HG02852 (cell line): ENCODE results near the gene NGLY1.

Source experiments
- ATAC-seq: cut with Tn5 transposase; IDR thresholded peaks from one replicate; pipeline ENCODE4 v1.9.1; 2021; ENCODE audit warnings: mild to moderate bottlenecking, moderate library complexity; ENCODE audit not compliant: unreplicated experiment

Gene NGLY1

DNA sequence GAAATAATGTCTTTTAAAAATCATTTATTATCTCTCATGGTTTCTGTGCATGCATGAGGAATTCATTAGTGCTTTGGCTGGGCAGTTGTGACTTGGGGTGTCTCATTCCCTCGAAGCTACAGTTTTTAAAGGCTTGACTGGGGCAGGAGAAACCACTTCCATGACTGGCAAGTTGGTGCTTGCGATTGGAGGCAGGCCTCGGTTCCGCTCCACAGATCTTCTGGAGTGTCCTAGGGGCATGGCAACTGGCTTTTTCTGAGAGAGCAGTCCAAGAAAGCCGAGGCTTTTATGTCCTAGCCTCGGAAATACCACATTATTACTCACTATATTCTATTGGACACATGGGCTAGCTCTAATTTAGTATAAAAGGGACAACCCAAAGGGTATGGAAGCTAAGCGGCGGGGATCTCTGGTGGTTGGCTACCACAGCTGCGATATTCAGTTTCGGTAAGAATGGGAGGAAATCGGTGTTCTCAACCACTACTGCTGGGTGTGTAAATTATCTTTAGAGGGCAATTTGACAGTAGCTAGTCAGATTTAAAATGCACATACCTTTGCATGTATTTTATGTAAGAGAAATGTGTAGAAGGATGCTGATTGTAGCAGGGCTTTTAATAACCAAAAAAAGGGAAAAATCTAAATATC lies 69.8 kb downstream of the NGLY1 start:
- no peak for ATAC-seq

DNA sequence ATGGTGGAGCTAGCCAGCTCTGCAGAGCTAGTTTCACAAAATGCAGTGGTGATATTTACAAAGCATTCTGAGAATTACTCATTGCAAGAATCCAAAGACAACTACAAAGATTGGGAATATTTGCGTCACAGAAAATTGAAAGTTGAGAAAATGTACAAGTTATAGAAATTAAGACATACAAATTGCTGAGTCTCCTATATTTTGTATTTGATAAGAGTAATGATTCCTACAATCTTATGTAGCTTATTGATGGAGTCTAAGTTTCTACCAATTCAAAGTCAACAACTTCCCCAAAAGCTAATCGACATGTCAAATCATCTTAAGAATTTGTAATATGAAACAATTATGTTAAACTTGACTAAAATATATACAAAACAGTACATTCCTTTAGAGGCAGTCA lies 72.2 kb downstream of the NGLY1 start:
- no peak for ATAC-seq

DNA sequence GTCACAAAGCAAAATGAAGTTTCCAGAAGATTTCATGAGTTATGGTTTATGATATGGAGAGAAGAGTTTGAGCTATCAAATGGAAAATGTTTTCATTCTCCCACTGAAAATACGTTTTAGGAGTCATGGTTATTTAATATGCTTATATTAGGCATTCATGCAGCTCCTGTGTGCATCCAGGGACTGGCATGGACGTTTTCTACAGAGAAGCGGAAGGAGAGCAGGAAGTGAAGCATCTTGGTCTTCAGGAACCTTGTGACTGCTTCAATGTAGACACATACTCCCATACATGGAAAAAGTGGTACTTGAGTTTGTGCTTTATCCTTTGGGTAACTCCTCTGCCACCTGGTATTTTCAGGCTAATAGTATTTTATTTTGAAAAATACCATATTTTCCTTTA lies 75.2 kb downstream of the NGLY1 start:
- ATAC-seq, result no peak

DNA sequence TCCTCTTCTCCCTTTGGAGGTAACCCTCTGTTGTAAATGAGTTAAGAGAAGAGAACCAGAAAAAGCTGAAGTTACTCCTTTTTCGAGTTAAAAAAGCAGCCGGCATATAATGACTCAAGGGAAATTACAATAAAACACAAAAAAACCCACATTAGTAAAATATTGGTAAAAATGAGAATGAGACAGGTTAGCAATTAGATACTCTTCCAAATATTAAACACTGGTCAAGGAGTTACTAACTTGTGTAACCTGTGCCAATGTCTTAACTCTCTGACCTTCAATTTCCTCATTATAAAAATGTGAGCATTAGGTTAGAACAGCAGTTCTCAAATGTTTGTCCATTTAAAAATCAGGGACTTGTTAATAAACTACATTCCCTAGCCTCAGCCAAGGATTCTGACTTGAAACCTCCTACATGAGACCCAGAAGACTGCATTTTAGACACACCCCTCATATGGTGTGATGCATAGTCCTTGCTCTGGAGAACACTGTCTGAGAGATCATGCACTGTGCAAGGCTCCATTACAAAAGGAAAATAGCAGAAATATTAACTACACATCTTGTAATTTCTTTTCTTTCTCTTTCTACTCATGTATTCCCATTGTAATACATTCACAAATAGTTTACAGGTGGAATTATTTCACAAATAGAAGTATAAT lies 75.8 kb downstream of the NGLY1 start:
- no peak for ATAC-seq

DNA sequence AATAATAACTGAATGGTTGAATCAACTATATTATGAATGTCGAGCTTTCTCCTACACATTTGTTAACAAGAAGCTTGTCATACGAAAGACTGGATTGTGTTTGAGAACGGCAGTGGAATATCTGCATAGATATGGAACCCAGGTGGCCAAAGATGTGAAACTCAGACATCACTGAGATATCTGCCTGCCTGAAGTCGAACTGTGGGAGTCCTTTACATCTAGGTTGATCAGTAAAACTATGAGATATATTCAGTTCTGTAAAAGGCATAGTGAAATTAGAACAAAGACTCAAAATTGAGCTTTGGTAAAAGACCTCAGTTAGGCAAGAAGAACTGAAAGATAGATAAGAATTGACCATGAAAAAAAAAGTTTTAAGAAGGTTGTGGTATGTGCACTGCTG lies 77.0 kb downstream of the NGLY1 start:
- ATAC-seq, result no peak

DNA sequence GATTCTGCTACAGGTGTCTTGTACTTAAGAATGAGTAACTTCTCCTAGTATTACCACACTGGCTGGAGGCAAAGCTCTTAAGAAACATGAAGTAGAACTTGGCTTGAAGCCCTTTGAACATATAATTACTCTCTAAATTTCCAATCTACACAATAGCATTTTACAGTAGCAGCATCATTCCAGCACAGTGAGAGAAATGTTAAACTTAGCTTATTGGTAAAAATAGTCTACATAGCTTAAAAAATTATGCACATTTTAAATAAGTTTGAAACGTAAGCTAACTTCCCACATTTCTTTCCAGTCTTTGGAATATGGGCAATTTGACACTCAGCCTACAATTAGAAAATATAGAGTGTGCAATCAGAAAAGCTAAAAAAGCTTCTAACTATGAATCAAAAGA lies 85.7 kb downstream of the NGLY1 start:
- ATAC-seq, result no peak

DNA sequence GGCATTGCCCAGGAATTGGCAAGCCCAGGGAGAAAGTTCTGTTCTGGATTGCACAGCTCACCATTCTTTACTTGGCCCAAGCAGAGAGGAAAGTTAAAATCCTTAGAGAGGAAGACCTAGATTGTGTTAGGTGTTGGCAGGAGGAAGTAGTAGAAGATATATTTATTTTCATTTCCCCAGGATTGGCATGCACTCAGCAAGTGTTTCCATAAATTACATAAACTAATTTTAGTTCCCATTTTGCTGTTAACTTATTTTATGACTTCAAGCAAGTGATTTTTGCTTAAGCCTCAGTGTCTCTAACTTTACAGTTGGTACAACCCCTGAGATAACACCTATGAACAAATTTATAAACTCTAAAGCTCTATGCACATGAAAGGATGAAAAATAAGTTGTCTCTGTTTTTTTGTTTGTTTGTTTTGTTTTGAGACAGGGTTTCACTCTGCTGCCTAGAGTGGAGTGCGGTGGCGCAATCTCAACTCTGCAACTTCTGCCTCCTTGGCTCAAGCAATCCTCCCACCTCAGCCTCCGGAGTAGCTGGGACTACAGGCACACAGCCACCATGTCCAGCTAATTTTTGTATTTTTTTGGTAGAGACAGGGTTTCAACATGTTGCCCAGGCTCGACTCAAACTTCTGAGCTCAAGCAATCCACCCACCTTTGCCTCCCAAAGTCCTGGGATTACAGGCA lies 87.4 kb downstream of the NGLY1 start:
- no peak for ATAC-seq

DNA sequence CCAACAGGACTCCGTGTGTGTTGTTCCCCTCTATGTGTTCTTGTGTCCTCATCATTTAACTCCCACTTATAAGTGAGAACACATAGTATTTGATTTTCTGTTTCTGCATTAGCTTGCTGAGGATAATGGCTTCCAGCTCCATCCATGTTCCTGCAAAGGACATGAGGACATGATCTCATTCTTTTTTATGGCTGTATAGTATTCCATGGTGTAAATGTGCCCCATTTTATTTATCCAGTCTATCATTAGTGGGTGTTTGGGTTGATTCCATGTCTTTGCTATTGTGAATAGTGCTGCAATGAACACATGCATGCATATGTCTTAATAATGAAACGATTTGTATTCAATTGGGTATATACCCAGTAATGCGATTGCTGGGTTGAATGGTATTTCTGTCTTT lies 90.0 kb downstream of the NGLY1 start:
- ATAC-seq, result no peak

DNA sequence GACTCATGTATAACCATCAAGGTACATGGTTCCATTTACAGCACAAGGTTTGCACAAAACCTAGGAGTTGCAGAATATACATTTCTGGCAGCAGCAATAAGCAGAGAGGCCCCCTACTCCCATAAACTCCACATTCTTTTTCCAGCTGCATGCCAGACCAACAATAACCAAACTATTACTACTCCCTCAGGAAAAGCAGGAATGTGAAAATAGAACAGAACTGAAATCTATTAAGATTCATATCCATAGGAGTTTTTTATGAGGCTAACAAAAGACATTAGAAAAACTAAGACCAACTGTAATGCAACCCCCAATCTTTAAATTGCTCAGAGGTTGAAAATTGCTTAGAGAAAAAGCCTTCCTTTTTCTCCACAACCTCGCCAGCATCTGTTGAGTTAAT lies 90.9 kb downstream of the NGLY1 start:
- no peak for ATAC-seq

DNA sequence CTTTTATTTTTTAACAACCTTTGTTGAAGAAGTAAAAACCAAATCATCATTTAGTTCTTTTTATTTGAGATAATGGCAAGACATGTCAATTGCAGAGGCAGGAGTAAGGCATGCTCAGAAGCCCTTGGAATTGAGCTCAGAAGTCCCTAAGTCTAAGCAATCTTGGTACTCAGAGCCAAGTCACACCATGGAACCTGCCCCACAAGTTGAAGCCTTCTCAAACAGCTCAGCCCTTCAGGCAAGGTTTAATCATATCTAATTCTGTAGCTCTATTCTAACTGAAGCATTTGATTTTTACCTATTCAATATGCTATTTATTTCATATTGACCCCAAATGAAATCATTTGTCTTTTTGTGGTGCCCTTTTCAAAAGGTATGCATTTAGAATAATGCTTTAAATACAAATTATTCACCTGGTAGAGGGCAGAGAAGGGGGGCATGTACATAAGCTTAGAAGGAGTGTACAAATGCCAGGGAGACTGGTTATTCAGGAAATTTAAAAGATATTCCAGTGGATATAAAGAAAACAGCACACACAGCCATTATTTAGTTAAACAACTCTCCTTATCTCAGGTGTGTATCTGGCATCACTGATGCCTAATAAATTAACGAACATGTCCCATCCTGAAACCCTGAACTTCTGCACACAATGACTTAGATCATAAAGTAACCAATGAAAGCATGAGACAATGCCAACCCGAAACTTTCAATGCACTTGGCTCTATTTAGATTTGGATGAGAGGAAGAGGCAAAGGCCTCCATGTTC lies 92.3 kb downstream of the NGLY1 start:
- ATAC-seq, result no peak

DNA sequence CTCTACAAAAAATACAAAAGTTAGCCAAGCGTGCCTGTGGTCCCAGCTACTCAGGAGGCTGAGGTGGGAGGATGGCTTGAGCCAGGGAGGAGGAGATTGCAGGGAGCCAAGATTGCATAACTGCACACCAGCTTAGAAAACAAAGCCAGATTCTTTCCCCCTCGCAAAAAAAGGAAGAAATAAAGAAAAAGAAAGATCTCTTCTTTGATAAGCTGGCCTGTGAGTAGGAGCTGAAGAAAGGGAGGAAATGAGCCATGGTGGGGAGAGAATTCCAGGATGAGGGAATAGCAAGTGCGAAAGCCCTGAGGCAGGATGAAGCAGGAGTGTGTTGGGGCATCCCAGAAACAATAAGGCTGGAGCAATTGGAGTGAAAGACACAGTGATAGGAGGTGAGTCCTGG lies 94.0 kb downstream of the NGLY1 start:
- no peak for ATAC-seq

DNA sequence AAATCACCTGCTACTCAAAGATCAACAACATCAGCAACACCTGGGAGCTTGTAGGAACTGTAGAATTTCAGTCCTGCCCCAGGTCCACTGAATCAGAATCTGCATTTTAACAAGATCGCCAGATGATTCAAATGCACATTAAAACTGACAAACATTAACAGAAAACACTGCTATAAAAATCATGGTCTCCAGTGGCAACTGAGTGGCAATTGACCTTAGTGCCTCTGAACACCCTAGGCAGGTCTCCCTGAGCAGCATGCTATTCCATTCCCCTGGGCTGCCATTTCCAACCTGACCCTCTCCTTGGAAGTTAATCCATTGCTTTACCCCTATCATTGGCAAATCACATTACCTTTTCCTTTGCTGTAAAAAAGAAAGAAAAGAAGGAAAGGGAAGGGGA lies 95.5 kb downstream of the NGLY1 start:
- ATAC-seq, result no peak

DNA sequence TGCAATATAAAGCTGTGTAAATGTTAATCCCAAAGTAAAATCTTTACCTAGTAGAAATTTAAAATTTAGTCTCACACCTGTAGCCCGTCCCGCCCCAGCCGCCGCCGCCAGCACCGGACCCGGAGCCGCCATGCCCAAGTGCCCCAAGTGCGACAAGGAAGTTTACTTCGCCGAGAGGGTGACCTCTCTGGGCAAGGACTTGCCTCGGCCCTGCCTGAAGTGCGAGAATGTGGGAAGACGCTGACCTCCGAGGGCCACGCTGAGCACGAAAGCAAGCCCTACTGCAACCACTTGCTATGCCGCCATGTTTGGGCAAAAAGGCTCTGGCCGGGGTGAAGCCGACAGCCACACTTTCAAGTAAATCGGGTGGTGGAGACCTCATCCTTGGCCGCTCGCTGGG lies 96.5 kb downstream of the NGLY1 start:
- ATAC-seq, result no peak

DNA sequence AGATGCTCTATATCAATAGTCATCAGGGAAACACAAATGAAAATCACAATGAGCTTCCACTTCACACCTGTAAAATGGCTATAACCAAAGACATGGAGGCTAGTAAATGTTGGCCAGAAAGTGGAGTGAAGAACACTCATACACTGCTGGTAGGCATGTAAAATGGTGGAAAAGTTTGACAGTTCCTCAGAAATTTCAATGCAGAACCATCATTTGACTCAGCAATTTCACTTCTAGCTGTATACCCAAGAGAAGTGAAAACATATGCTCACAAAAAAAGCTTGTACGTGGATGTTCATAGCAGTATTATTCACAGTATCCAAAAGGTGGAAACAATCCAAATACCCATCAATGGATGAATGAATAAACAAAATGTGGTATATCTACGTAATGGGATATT lies 99.4 kb downstream of the NGLY1 start:
- no peak for ATAC-seq

DNA sequence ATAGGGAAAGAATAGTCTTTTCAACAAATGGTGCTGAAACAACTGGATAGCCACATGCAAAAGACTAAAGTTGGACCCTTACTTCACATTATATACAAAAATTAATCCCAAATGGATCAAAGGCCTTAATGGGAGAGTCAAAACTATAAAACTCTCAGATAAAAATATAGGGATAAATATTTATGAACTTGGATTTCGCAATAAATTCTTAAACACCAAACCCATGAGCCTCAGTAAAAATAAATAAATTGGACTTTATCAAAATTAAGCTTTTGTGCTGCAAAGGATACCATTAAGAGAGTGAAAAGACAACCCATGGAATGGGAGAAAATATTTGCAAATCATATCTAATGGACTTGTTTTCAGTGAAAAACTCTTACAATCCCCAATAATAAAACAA lies 99.8 kb downstream of the NGLY1 start:
- ATAC-seq, result no peak

DNA sequence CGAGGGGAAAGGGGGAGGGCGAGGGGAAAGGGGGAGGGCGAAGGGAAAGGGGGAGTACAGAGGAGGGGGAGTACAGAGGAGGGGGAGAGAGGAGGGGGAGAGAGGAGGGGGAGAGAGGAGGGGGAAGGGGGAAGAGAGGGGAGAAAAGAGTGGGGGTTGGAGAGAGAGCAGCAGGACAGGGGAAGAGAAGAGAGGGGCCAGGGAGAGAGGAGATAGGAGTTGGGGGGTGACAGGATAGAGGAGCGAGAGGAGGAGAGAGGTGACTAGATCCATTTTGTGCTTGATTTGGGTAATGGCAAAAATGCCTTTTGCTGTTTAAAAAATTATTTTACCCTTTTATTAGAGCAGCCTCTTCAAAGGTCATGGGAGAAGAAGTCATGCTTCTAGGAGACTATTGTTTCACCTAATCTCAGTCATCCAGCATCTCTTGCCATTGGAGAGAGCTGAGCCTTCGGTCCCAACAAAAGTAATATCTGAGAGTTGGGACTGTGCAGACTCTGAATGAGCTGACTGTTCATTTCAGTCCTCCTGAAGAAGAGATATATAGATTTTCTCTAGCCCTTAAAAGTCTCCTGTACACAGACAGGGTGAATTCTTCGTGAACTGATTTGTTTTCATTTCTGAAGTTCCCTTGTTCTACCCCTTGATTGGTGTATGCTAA lies 103.5 kb downstream of the NGLY1 start:
- no peak for ATAC-seq

DNA sequence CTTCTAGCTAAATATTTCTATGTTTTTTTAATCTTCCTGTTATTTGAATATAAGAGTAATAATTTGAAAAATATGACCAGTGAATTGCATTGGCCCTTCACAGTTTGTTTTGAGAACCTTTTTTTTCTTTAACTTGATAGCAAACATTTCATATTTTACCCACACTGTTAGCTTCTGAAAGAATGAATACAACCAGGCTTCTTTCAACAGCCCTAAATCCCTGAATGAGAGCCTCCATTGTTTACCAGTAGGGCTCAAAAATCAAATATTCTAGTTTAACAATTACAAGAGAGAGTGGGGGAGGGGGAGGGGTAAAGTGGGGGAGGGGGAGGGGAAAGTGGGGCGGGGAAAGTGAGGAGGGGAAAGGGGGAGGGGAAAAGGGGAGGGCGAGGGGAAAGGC lies 104.1 kb downstream of the NGLY1 start:
- no peak for ATAC-seq

DNA sequence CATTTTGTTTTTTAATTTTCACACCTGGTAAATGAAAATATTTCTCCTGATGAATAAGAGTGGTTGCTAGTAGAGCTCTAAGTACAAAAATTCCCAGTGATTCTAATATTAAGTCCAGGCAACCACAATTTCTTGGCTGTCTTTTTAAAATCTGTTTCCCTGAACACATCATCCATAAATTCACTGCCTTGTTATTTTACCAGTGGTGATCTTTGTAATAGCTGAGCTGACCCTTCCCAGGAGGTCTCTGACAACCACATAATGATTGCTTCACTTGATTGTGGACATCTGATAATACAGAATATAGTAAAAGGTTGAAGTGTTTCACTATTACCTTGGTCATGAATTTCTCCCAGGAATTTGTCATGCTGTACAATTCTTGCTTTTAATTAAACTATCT lies 104.7 kb downstream of the NGLY1 start:
- ATAC-seq, result no peak

DNA sequence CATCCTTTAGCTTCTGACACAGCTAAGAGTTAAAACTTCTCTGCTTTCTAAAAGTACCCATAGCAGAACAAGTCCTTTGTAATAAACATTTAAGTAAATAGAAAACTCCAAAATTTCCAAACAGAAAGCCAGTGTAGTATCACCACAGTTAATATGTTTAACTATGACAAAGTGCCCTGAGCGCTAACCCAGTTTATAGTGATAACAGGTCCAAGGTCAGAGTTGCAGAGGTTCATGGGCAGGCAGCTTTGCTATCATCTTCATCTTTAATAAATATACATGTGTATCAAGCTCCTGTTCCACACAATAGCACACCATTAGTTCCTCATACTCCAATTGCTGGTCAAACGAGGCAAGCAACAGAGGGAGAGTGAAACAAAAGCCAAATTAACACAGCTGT lies 106.1 kb downstream of the NGLY1 start:
- no peak for ATAC-seq

DNA sequence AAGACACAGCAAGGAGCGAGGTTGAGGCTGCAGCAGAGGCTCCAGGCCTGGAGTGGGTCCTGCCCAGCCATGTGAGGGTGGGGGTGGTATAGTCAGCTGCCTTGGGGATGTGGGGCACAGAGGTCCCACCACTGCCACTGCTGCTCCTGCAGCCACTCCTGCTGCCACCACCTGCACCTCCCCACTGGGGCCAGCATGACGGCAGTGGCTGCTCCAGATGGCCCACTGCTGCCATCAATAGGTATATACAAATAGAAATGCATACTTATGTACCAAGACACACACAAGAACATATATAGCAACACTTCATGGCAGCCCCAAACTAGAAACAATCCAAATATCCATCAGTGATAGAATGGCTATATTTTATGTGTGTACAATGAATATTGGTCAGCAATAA lies 108.6 kb downstream of the NGLY1 start:
- no peak for ATAC-seq

DNA sequence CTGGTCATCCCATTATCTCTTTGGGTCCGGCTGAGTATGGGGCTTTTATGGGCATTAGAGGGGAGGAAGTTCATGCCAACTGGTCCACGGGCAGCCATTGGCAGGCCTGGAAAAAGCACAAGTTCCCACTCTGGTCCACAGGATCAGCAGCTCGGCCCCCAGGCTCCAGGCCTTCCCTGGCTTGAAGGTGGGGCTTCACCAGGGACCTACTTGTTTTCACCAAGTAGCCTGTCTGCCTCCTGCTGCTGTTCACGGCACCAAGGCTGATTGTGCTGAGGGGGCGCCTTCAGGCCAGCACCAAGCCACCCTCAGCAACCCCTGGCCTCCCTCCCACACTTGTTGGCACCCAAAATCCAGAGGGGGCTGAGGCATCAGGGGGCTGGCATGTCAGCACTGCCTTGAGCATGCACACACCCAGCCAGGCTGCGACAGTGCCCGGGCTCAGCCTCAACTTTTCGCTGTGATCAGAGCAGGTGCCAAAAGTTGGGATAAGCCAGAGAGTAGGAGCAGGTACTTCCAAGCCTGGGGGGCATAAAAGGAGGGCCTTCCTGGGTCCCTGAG lies 109.4 kb downstream of the NGLY1 start:
- ATAC-seq, result no peak
